NB4 (cell line): Measurements from ENCODE around the gene ZNF544.

ENCODE experiments used
- DNase-seq: peaks from one replicate; pipeline ENCODE4 v3.0.0; 2010; ENCODE audit warnings: low read depth
- H3K4me3 ChIP-seq: one replicate; pipeline ENCODE4 v1.5.1; 2011; ENCODE audit warnings: mild to moderate bottlenecking, low read depth, low read length, moderate library complexity
- CTCF ChIP-seq: IDR thresholded peaks from one replicate; pipeline ENCODE4 v1.5.1; 2012; ENCODE audit warnings: low read depth, low read length
- MAX ChIP-seq: IDR thresholded peaks from 2 replicates; pipeline ENCODE4 v1.6.1; 2011; ENCODE audit warnings: low read depth, low read length
- MYC ChIP-seq: IDR thresholded peaks from 2 replicates; pipeline ENCODE4 v1.6.1; 2011; ENCODE audit warnings: low read depth, low read length
- POLR2A ChIP-seq: IDR thresholded peaks from 2 replicates; pipeline ENCODE4 v1.6.1; 2011; ENCODE audit warnings: mild to moderate bottlenecking; ENCODE audit not compliant: insufficient read length; ENCODE audit errors: extremely low read depth

The ZNF544 gene

GRCh38 chr19:58213075-58213369 is 15.7 kb upstream of the ZNF544 start:
- DNase-seq = no peak
- H3K4me3 ChIP-seq = no peak overlapping the region
- no peak for TF ChIP-seq POLR2A
- TF ChIP-seq CTCF = no peak
- TF ChIP-seq MYC = no peak
- TF ChIP-seq MAX = no peak

- no peak for TF ChIP-seq POLR2A
- TF ChIP-seq MAX = no peak
- TF ChIP-seq CTCF = no peak
- no peak for TF ChIP-seq MYC
- H3K4me3 ChIP-seq = no peak overlapping the region
Observed at GRCh38 chr19:58217069-58217481, 11.6 kb upstream of the ZNF544 start.

GRCh38 chr19:58217607-58218391 is 10.9 kb upstream of the ZNF544 start:
- TF ChIP-seq POLR2A (no peak), MYC (no peak), MAX (no peak), CTCF (no peak)

More at GRCh38 chr19:58217069-58217481, 11.6 kb upstream of the ZNF544 start:
- DNase-seq = no peak

GRCh38 chr19:58218899-58219298 is 9.8 kb upstream of the ZNF544 start:
- DNase-seq = peak; percentile 50
- no peak overlapping the region for H3K4me3 ChIP-seq
- no peak for TF ChIP-seq CTCF
- TF ChIP-seq POLR2A = no peak
- TF ChIP-seq MAX = no peak
- no peak for TF ChIP-seq MYC

More at GRCh38 chr19:58217607-58218391, 10.9 kb upstream of the ZNF544 start:
- H3K4me3 ChIP-seq = no peak overlapping the region
- no peak for DNase-seq

- TF ChIP-seq MYC (no peak), MAX (no peak), POLR2A (no peak), CTCF (no peak)
- peak; percentile 18 for DNase-seq
- peak overlapping the region; percentile 73 for H3K4me3 ChIP-seq
Observed at GRCh38 chr19:58227964-58228584, 640 bp upstream of the ZNF544 start.
